Fibroblast of skin of back (primary cell): ENCODE data around the gene CCDC107.
A peak's percentile ranks its signal among the peaks of the same experiment; 100 is the strongest.

Experiments
- DNase-seq: peaks from one replicate; pipeline ENCODE4 v3.0.0-alpha.2; 2013

The CCDC107 gene

GRCh38 chr9:35683323-35683722 is 25.2 kb downstream of the CCDC107 start:
- DNase-seq, result no peak

- no peak for DNase-seq
Observed at GRCh38 chr9:35684921-35685320, 26.8 kb downstream of the CCDC107 start.

- DNase-seq, result no peak
Observed at GRCh38 chr9:35685506-35685905, 27.4 kb downstream of the CCDC107 start.

- DNase-seq, result peak; percentile 58
Observed at GRCh38 chr9:35686222-35687203, 28.4 kb downstream of the CCDC107 start.

GRCh38 chr9:35687306-35687705 is 29.2 kb downstream of the CCDC107 start:
- no peak for DNase-seq

GRCh38 chr9:35687972-35688557 is 30.0 kb downstream of the CCDC107 start:
- DNase-seq, result no peak

GRCh38 chr9:35688558-35689541 is 30.8 kb downstream of the CCDC107 start:
- peak; percentile 76 for DNase-seq

GRCh38 chr9:35689542-35690293 is 31.6 kb downstream of the CCDC107 start, which contains the start of gene TPM2:
Gene TPM2, minus strand, starts transcription at chr9:35689925. Its CDS starts 108 bp downstream, at chr9:35689817.
- DNase-seq, result peak; percentile 93

GRCh38 chr9:35690294-35690613 is 32.2 kb downstream of the CCDC107 start:
- DNase-seq, result no peak

- DNase-seq, result peak; percentile 93
Observed at GRCh38 chr9:35690614-35691333, 32.7 kb downstream of the CCDC107 start.

- DNase-seq, result no peak
Observed at GRCh38 chr9:35691334-35691650, 33.2 kb downstream of the CCDC107 start.

GRCh38 chr9:35691757-35692301 is 33.7 kb downstream of the CCDC107 start:
- peak; percentile 63 for DNase-seq

GRCh38 chr9:35695943-35696401 is 37.9 kb downstream of the CCDC107 start:
- no peak for DNase-seq

GRCh38 chr9:35696520-35697215 is 38.6 kb downstream of the CCDC107 start:
- DNase-seq, result peak; percentile 34

- DNase-seq, result no peak
Observed at GRCh38 chr9:35697486-35697885, 39.4 kb downstream of the CCDC107 start.

- no peak for DNase-seq
Observed at GRCh38 chr9:35698231-35698630, 40.1 kb downstream of the CCDC107 start.

- DNase-seq, result no peak
Observed at GRCh38 chr9:35700031-35700430, 41.9 kb downstream of the CCDC107 start.

GRCh38 chr9:35700942-35701341 is 42.9 kb downstream of the CCDC107 start:
- no peak for DNase-seq

GRCh38 chr9:35702696-35703095 is 44.6 kb downstream of the CCDC107 start:
- DNase-seq, result no peak
